AG04450 (cell line): ENCODE measurements around the gene TNFAIP6. TPM values are rescaled to one million over a fixed set of nuclear protein-coding genes. Genes with fewer than 3 reads are reported as not detected.

Source experiments
- CTCF ChIA-PET: fragments of 300-600, 350-600 bp; formaldehyde crosslinking; extraction: SDS; loops from one replicate; lab custom pipeline; 2022; ENCODE audit warnings: antibody characterized with exemption, inconsistent platforms; lab: Charles Lee
- POLR2A ChIA-PET: fragments of 350-600 bp; formaldehyde crosslinking; extraction: SDS; loops from one replicate; lab custom pipeline; 2021; ENCODE audit warnings: antibody characterized with exemption, inconsistent platforms; lab: Yijun Ruan, JAX
- DNase-seq: peaks from one replicate; pipeline ENCODE4 v3.0.0-alpha.2; 2011; ENCODE audit warnings: low read depth, low spot score
- H3K27ac ChIP-seq: one replicate; pipeline ENCODE4 v1.5.1; 2012; ENCODE audit warnings: low read depth, low read length, control low read depth
- H3K27me3 ChIP-seq: one replicate; pipeline ENCODE4 v1.6.0; 2012; ENCODE audit warnings: low read length; ENCODE audit not compliant: control insufficient read depth, insufficient read depth
- H3K4me3 ChIP-seq: 2 replicates; pipeline ENCODE4 v1.5.1; 2011; ENCODE audit warnings: mild to moderate bottlenecking, low read depth, low read length, control low read depth
- H3K9me3 ChIP-seq: 2 replicates; pipeline ENCODE4 v1.5.1; 2012; ENCODE audit warnings: low read length; ENCODE audit not compliant: control insufficient read depth, insufficient read depth
- CTCF ChIP-seq: IDR thresholded peaks from 2 replicates; pipeline ENCODE4 v1.5.1; 2011; ENCODE audit warnings: low read depth, low read length, control low read depth, inconsistent platforms
- polyA plus RNA-seq: library from polyadenylated mRNA; depleted of rRNA; stranded (reverse); fragments of >200 nt; gene quantifications from 2 replicates; pipeline ENCODE4 v1.2.3, GENCODE V29; 2011

The TNFAIP6 gene
- polyA plus RNA-seq, 1 experiment: 24.6 TPM

GRCh38 chr2:151391436-151391835 is 34.0 kb downstream of the TNFAIP6 start:
- POLR2A ChIA-PET: no interaction called here
- no peak for DNase-seq
- H3K9me3 ChIP-seq: peaks cover 6% of the 10 kb centered on the region; the same call in 1 of the 2 replicates
- H3K27me3 ChIP-seq: no peaks in the 10 kb centered on the region
- CTCF ChIA-PET: interaction anchor here (0.6 to 1.3 kb wide), 3 partner anchors 12 to 46 kb away, joined by 3 to 4 read pairs (median 3); no protein-coding TSS in a partner anchor
- no peak overlapping the region for H3K4me3 ChIP-seq
- no peak for TF ChIP-seq CTCF
- no peak overlapping the region for H3K27ac ChIP-seq

DNA sequence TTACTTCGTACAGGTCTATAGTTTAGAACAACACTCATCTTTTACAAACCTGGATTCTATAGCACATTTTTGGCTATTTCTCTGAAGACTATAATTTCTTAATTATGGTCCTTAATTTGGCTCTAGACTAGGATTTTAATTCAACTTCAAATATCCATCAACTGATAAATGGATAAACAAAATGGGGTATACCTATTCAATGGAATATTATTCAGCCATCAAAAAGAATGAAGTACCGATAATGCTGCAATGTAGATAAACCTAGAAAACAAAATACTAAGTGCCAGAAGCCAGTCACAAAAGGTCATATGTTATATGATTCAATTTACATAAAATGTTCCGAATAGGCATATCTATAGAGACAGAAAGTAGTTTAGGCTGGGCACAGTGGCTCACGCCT is 37.1 kb downstream of the TNFAIP6 start:
- Histone ChIP-seq H3K9me3 (peaks cover 6% of the 10 kb centered on the region; the same call in 1 of the 2 replicates), H3K27ac (no peak overlapping the region), H3K4me3 (no peak overlapping the region), H3K27me3 (no peaks in the 10 kb centered on the region)
- DNase-seq: no peak
- POLR2A ChIA-PET: no interaction called here
- TF ChIP-seq CTCF: no peak
- CTCF ChIA-PET: no interaction called here

DNA sequence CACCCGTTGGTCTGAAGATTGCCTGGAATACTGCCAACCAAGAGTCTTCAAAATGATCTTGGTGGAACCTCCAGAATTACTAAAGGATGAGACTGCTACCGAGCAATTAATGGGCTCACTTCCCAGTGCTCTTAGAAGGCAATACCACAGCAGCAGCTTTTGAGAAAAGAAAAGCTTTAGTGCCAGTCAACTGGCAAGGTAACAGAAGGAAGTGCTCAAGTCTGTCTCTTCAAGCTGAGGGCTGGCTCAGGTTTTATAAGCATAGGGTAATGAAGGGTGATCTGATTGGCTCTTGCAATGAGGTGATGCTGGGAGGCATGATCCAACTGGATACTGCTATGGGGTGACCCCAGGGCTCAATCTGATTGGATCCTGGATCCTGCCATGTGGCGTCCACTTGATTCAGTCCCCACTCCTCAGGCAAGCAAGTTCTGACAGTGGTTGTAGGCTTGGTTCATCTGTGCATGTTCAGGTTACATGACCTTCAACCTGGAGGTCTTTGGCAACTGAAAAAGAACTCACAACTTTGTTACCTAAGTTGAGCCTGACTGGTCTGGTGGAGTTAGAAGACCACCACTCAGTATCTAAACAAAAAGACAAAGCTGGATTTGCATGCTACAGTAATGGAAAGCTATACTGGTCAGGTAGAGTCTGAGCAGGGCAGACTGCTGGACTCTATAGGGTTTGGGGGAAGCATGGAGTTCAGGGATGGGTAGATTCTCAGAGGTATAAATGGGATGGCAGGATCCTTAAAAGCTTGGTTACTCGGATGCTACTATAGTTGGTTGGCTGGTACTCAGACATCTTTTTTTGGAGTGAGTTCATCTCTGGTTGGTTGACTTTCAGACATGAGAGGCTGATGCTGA is 38.4 kb downstream of the TNFAIP6 start:
- CTCF ChIA-PET: interaction anchor here (0.6 kb wide), 1 partner anchor 8 kb away, joined by 8 read pairs; no protein-coding TSS in a partner anchor

GRCh38 chr2:151399981-151400380 is 42.6 kb downstream of the TNFAIP6 start:
- no peak for TF ChIP-seq CTCF
- Histone ChIP-seq H3K4me3 (no peak overlapping the region), H3K9me3 (no peaks in the 10 kb centered on the region), H3K27me3 (no peaks in the 10 kb centered on the region), H3K27ac (no peak overlapping the region)
- POLR2A ChIA-PET: no interaction called here
- no peak for DNase-seq
- CTCF ChIA-PET: interaction anchor here (0.5 kb wide), 1 partner anchor 10 kb away, joined by 4 read pairs; no protein-coding TSS in a partner anchor

More for the DNA sequence above, 38.4 kb downstream of the TNFAIP6 start:
- DNase-seq: no peak
- Histone ChIP-seq H3K27me3 (no peaks in the 10 kb centered on the region), H3K9me3 (no peaks in the 10 kb centered on the region), H3K27ac (no peak overlapping the region), H3K4me3 (no peak overlapping the region)
- TF ChIP-seq CTCF: no peak
- POLR2A ChIA-PET: no interaction called here

DNA sequence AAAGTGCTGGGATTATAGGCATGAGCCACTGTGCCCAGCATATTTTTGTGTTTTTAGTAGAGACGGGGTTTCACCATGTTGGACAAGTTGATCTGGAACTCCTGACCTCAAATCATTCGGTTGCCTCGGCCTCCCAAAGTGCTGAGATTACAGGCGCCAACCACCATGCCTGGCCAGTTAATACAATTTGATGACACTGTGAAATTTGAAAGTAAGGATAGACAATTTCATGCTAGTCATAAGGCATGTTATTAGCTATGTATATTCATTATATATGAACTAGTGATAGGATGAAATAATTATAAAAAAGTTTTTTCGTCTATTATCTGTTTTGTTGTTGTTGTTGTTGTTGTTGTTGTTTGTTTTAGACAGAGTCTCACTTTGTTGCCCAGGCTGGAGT is 43.8 kb downstream of the TNFAIP6 start:
- no peaks in the 10 kb centered on the region for H3K9me3 ChIP-seq
- DNase-seq: no peak
- no peak overlapping the region for H3K4me3 ChIP-seq
- H3K27ac ChIP-seq: no peak overlapping the region
- ChIA-PET POLR2A (no interaction called here), CTCF (no interaction called here)
- no peak for TF ChIP-seq CTCF
- no peaks in the 10 kb centered on the region for H3K27me3 ChIP-seq
